ENCODE results near the gene SCN2B. TPM values are rescaled to one million over a fixed set of nuclear protein-coding genes. Genes with fewer than 3 reads are reported as not detected.

SCN2B gene
- polyA plus RNA-seq, 1 of the 3 experiments (the other 2 are of a cell fraction), result 0.05 TPM

GRCh38 chr11:118209033-118209432 lies 32.6 kb upstream of the SCN2B start:
- Histone ChIP-seq H3K36me3 (replicated peaks in 1 of 2; ENCODE audit: control insufficient read depth in 1 of 2, insufficient read depth in 2 of 2, low read length in 1 of 2) (no peaks in the 10 kb centered on the region), H3K9me3 (no peaks in the 10 kb centered on the region), H3K9me2 (no peaks in the 10 kb centered on the region), H3K4me1 (ENCODE audit: control insufficient read depth in 1 of 2, insufficient read depth in 2 of 2, low read depth in 1 of 2, low read length in 1 of 2) (no peaks in the 10 kb centered on the region), H3K4me2 (no peak overlapping the region), H3K79me2 (ENCODE audit: insufficient read depth) (no peaks in the 10 kb centered on the region), H3K4me3 (ENCODE audit: low read depth in 2 of 2, low read length in 1 of 2) (no peak overlapping the region), H3K27me3 (ENCODE audit: insufficient read depth) (peaks cover 56% of the 10 kb centered on the region), H3K27ac (ENCODE audit: low read depth in 2 of 2, low read length in 1 of 2) (no peak overlapping the region), H3F3A (replicated peaks; ENCODE audit: insufficient read depth) (no peaks in the 10 kb centered on the region), H4K20me1 (ENCODE audit: insufficient read depth) (no peaks in the 10 kb centered on the region), H3K9ac (no peak overlapping the region), H2AFZ (ENCODE audit: low read depth) (no peak overlapping the region)
- 18% methylated on average over 3 of the region's 3 CpGs for WGBS (ENCODE audit: low lambda C conversion rate)
- TF ChIP-seq TCF12 (IDR thresholded peaks at IDR 0.05), result no peak
- no peak for TF ChIP-seq MXI1 (IDR thresholded peaks at IDR 0.05; ENCODE audit: low read depth, low read length)
- TF ChIP-seq YY1 (IDR thresholded peaks at IDR 0.05; ENCODE audit: low read depth), result no peak
- TF ChIP-seq MAX (IDR thresholded peaks at IDR 0.05; ENCODE audit: low read depth), result no peak
- TF ChIP-seq GATA2 (CRISPR knock-in tag; IDR thresholded peaks at IDR 0.05), result no peak
- TF ChIP-seq NFIC (IDR thresholded peaks at IDR 0.05; ENCODE audit: borderline replicate concordance), result no peak
- no peak for TF ChIP-seq SIN3A (IDR thresholded peaks at IDR 0.05; ENCODE audit: borderline replicate concordance, low read depth, low read length)
- no peak for TF ChIP-seq RCOR1 (IDR thresholded peaks at IDR 0.05; ENCODE audit: low read length)
- TF ChIP-seq ZBTB33 (IDR thresholded peaks at IDR 0.05; ENCODE audit: borderline replicate concordance, low read depth), result no peak
- TF ChIP-seq FOXJ3 (CRISPR knock-in tag; IDR thresholded peaks at IDR 0.05), result no peak
- no peak for TF ChIP-seq USF2 (IDR thresholded peaks at IDR 0.05; ENCODE audit: borderline replicate concordance, low read depth, low read length)
- no peak for TF ChIP-seq IRF3 (IDR thresholded peaks at IDR 0.05; ENCODE audit: low read depth, low read length)
- no peak for TF ChIP-seq FOXM1 (IDR thresholded peaks at IDR 0.05; ENCODE audit: low read depth)
- TF ChIP-seq MEF2A (IDR thresholded peaks at IDR 0.05; ENCODE audit: borderline replicate concordance, low read depth), result no peak
- no peak for TF ChIP-seq RAD21 (IDR thresholded peaks at IDR 0.05; ENCODE audit: low read length)
- no peak for TF ChIP-seq TEAD4 (IDR thresholded peaks at IDR 0.05; ENCODE audit: borderline replicate concordance, insufficient read depth)
- no peak for TF ChIP-seq EP300 (IDR thresholded peaks at IDR 0.05; ENCODE audit: borderline replicate concordance in 1 of 2, low read depth in 1 of 2, low read length in 1 of 2)
- no peak for TF ChIP-seq EZH2phosphoT487 (IDR thresholded peaks at IDR 0.05; ENCODE audit: borderline replicate concordance, low read depth)
- TF ChIP-seq REST (IDR thresholded peaks at IDR 0.05; ENCODE audit: low read depth, low read length), result no peak
- TF ChIP-seq CTCF (IDR thresholded peaks at IDR 0.05), result no peak
- no peak for DNase-seq
- ChIA-PET POLR2A (no interaction called here), CTCF (interaction anchor here (1.2 kb wide), 1 partner anchor 10 kb away, joined by 3 read pairs; no protein-coding TSS in a partner anchor)

Data from SK-N-SH (cell line).